ENCODE measurements around the gene ZNF618.

ZNF618 gene

DNA sequence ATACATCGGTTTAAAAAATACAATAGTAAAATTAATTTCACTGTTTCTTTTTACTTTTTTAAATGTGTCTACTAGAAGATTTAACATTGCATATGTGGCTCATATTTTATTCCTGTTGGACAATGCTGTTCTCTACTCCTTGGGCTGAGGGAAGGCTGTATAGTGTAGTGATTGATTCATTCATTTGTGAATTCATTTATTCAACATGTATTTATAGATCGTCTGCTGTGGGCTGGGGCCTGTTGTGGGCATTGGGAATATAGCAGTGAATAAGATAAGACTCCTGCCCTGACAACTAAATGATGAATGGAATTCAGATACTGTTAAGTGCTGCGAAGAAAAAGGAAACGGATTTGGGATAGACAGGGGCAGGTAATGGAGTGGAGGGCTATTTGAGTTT lies 55.7 kb downstream of the ZNF618 start:
- DNase-seq (ENCODE audit: extremely low read depth in 1 of 2, low read depth in 1 of 2), result no peak

DNA sequence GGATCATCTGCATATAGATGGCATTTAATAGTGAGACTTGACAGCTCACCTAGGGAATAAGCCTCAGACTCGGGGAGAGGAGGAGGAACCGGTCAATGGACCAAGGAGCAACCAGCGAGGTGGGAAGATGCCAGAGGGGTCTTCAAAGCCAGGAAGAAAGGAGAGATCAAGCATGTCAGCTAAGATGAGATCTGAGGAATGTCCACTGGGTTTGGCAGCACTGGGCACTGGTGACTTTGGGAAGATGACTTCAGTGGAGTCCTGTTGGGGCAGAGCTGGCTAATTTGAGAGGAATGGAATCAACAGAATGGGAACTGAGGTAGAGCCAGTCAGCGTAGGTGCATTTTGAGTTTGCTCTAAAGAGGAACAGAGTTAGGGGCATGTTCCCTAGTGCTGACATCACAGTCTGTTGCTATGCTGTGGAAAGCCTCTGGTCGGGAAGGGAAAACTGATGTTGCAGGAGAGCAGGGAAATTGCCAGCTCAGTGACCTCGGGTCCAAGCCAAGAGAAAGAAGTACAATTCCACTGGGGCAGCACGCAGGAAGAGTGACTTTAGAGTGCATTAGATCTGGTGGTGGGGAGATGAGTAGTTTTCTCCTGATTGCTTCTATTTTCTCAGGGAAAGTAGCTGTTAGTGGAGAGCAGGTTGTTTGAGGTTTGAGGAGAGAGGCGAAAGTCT lies 56.9 kb downstream of the ZNF618 start:
- DNase-seq (ENCODE audit: extremely low read depth in 1 of 2, low read depth in 1 of 2), result no peak

DNA sequence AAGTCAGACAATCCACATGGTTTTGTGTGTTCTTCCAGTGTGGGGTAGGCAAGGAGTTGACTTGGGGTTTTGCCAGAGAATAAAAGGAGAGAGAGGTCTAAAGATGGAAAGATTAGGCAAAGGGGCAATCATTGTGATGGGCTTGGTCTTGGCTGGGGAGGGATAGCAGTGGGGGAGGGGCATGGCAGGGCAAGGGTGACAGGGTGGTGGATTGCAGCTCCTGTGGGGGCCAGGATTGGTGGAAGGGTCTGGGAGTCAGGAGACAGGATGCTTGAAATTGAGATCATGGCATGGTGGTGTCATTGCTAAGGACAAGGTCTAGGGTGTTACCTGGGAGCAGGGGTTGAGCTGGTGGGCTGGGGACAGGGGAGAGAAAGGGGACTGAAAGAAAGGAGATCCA lies 57.6 kb downstream of the ZNF618 start:
- no peak for DNase-seq (ENCODE audit: extremely low read depth in 1 of 2, low read depth in 1 of 2)

DNA sequence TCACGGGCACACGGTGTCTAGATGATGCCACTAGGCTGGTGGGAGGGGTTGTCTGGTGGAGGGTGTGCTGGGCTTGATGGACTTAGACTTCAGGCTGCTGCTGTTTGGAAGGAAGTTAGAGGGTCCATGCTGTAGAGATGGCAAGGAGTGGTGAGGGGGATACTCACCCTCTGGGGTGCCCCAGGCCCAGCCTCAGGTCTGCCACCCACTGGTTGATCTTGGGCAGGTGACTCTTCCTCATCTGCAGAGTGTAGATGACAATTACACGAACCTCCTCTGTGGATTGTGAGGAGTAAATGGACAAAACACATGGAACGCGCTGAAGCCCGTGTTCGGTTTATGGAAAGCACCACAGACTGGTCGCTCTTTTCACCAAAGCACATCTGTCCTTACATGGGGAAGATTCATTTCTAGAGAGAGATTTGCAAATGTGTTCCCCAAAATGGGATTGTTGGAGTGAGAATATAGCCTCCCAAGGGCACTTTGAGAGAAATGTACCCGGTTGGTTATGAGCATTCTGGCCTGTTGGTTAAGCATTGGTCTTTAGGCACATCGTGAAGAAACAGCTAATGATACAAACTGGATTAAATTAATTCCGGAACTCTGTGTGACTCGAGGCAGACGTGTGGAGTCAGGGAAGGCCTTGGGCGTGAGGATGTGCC lies 58.2 kb downstream of the ZNF618 start:
- DNase-seq (ENCODE audit: extremely low read depth in 1 of 2, low read depth in 1 of 2), result no peak

- no peak for DNase-seq (ENCODE audit: extremely low read depth in 1 of 2, low read depth in 1 of 2)
Measured at GRCh38 chr9:113934829-113935676, 58.9 kb downstream of the ZNF618 start.

DNA sequence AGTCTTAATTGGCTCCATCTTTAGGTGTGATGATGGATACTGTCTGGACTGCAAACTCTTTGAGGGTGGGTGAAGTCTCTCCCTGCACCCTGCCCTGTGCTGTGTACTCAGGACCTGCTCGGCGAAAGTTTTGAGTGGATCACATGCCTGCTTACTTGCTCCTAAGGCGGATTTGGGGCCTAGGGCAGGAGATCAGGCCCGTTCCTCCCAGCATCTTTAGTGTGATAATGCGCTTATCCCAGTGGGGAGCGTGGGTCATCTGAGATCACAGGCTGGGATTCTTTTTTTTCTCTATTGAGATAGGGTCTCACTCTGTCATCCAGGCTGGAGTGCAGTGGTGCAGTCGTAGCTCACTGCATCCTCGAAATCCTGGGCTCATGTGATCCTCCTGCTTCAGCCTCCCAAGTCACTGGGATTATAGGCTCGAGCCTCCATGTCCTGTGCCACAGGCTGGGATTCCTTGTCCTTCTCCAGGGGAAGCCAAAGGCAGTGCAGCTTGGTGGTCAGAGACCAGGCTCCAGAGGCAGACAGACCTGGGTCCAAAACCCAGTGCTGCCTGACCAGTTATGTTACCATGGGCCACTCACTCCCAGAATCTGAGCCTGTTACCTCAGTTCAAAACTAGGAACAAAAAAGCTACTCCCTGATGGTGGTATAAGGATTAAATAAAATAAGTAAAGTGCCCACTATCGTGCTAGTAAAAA lies 59.7 kb downstream of the ZNF618 start:
- DNase-seq (ENCODE audit: extremely low read depth in 1 of 2, low read depth in 1 of 2), result no peak

DNA sequence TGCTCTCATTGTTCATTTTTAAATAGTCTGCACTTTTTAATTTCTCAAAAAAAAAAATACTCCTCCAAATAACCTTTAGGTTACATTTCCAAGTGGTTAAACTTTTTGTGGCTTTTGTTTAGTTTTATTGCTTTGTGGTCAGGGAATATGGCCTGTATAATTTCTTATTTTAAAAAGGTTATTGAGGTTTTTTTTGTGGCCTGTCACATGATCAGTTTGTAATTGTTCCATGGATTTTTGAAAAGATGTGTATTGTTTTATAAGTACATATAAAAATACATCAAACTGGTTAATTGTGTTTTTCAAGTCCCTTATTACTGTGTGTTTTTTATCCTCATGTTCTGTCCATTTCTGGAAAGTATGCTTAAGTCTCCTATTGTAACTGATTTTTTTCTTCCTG lies 64.0 kb downstream of the ZNF618 start:
- DNase-seq (ENCODE audit: extremely low read depth in 1 of 2, low read depth in 1 of 2), result no peak

GRCh38 chr9:113941056-113941455 lies 64.9 kb downstream of the ZNF618 start:
- no peak for DNase-seq (ENCODE audit: extremely low read depth in 1 of 2, low read depth in 1 of 2)

- DNase-seq (ENCODE audit: extremely low read depth in 1 of 2, low read depth in 1 of 2), result no peak
Measured at GRCh38 chr9:113941526-113941925, 65.4 kb downstream of the ZNF618 start.

- DNase-seq (ENCODE audit: extremely low read depth in 1 of 2, low read depth in 1 of 2), result no peak
Measured at GRCh38 chr9:113943112-113944009, 67.3 kb downstream of the ZNF618 start.

DNA sequence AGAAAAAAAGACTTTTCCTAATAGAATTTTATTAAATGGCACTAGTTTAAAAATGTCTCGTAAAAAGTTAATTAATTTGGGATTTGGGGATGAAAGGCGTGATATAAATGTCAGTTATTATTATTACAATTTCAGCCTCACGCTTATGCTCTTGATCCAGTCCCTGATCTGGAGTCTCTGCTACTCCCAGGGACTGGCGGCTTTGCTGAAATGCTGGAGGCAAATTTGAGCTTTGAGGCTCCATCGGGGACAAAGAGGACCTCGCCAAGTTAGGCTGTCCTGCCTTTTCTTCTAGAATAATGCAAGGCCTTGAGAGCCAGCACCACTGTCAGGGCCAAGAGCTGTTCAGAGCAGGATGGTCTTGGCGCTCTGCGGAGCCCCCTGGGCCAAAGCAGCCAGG lies 69.7 kb downstream of the ZNF618 start:
- no peak for DNase-seq (ENCODE audit: extremely low read depth in 1 of 2, low read depth in 1 of 2)

DNA sequence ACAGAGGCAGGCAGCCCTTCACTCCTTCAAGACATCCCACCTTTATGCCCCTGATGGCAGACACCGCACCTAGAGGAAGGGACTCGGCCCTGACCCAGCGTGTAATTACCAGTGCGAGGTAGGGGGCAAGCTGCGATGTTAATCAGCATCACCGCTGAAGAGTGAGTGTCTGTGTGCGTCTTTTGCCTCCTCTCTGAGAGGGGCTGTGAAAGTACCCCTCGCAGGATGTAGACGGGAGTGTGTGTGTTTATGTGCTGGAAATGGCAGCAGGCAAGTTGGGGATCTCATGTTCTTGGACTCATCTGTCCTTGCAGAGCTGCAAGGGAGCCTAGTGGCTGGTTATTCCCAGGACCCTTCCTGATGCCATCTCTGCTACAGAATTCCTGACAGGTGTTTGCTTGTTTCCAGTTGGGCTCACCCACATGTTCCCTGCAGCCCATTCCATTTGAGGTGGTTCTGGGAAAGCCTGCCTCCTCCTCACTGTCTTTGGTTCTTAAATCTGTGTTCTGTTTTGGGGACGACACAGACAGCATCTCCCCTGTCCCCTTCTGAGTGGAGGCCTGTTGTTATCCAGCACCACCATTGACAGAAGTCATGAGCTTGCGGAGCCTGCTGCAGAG lies 70.5 kb downstream of the ZNF618 start:
- DNase-seq (ENCODE audit: extremely low read depth in 1 of 2, low read depth in 1 of 2), result no peak

DNA sequence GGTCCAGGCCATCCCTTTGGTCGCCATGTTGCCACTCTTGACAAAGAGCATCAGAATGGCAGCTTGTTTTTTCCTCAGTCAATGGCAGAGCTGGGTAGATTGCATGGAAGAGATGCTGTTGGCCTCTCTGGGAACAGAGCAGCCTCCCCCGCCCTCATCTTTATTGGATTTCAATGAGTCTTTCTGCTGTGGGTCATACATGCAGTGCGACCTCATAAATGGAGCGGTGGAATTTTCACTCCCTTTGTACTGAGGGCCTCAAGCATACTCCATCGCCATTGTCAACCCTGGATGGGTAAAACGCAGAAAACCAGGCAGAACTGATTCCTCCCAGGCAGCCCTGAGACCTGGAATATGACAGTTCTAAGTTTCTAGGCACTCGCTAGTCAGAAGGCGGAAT lies 71.8 kb downstream of the ZNF618 start:
- no peak for DNase-seq (ENCODE audit: extremely low read depth in 1 of 2, low read depth in 1 of 2)

DNA sequence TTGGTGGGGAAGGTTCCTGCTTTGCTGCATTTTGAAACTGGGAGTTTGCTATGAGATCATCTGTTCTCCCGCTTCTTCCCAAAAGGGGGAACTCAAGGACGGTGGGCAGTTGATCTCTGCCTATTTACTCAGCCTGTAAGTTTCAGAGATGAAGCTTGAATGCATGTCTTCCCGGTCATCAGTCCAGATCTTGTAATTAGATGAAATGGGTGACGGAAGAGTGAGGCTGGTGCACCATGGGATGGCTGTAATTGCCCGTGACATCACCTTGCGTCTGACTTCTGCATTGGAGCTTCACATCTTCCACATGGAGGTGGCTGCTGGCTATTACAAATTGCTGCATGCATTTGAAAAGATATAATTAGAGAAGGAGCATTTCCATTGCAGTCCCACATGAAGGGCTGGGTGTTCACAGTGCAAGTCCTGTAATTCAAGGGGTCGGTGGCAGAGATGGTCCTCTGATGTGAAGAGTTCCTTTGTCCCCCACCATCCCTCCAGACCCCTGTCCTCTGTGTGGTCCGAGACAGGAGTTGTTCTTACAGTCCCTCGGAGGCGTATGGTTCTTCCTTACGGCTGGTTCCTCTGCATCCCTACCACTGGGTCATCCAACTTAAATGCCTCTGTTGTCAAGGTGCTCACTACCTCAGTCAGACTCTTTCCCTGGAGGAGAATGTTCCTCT lies 72.9 kb downstream of the ZNF618 start:
- DNase-seq (ENCODE audit: extremely low read depth in 1 of 2, low read depth in 1 of 2), result no peak

- DNase-seq (ENCODE audit: extremely low read depth in 1 of 2, low read depth in 1 of 2), result no peak
Measured at GRCh38 chr9:113949571-113950078, 73.5 kb downstream of the ZNF618 start.

GRCh38 chr9:113950195-113951031 lies 74.3 kb downstream of the ZNF618 start:
- DNase-seq (ENCODE audit: extremely low read depth in 1 of 2, low read depth in 1 of 2), result no peak

- no peak for DNase-seq (ENCODE audit: extremely low read depth in 1 of 2, low read depth in 1 of 2)
Measured at GRCh38 chr9:113951032-113951372, 74.9 kb downstream of the ZNF618 start.

GRCh38 chr9:113952676-113953075 lies 76.6 kb downstream of the ZNF618 start:
- no peak for DNase-seq (ENCODE audit: extremely low read depth in 1 of 2, low read depth in 1 of 2)
